ENCODE results near the gene TPSD1.
"Not testable (repeated sequence)": the region's sequence is repeated elsewhere in the genome, so short reads cannot be mapped to it uniquely, and the experiment has no call there.

The TPSD1 gene

GRCh38 chr16:1281517-1281916, 25.6 kb downstream of the TPSD1 start:
- no peak for DNase-seq (ENCODE audit: low read depth in 2 of 2)

- no peak for DNase-seq (ENCODE audit: low read depth in 2 of 2)
These were observed 26.6 kb downstream of the TPSD1 start for GRCh38 chr16:1282324-1282973.

- DNase-seq (ENCODE audit: low read depth in 2 of 2): no peak
These were observed 27.4 kb downstream of the TPSD1 start for GRCh38 chr16:1283296-1283695.

DNA sequence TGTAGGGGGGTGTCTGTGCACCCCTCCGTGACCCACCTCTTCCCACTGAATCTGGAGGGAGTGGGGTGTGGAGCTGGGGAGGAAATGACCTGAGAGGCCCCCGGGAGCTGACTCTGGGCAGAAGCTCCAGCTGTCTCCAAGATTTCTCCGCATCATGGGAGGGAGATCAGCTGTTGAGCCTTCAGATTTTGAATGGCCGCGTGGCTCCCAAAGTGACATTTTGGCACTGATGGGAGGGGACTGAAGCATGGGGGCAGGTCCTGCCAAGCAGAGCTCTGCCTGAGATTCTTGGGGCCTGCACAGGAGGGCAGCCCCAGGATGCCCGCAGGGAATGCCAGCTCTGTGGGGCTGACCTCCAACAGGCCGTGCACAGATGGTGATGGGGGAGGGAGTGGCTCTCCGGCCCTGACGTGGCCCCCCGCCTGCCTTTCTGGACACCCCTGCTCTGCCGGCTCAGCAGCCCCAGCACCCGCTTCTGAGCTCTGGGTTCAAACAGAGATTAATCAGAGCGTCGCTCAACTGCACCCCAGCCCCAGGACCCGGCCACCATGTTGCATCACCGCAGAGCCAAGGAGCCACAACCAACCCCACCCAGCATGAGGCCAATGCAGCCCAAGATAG, 28.2 kb downstream of the TPSD1 start:
- DNase-seq (ENCODE audit: low read depth in 2 of 2): no peak

DNA sequence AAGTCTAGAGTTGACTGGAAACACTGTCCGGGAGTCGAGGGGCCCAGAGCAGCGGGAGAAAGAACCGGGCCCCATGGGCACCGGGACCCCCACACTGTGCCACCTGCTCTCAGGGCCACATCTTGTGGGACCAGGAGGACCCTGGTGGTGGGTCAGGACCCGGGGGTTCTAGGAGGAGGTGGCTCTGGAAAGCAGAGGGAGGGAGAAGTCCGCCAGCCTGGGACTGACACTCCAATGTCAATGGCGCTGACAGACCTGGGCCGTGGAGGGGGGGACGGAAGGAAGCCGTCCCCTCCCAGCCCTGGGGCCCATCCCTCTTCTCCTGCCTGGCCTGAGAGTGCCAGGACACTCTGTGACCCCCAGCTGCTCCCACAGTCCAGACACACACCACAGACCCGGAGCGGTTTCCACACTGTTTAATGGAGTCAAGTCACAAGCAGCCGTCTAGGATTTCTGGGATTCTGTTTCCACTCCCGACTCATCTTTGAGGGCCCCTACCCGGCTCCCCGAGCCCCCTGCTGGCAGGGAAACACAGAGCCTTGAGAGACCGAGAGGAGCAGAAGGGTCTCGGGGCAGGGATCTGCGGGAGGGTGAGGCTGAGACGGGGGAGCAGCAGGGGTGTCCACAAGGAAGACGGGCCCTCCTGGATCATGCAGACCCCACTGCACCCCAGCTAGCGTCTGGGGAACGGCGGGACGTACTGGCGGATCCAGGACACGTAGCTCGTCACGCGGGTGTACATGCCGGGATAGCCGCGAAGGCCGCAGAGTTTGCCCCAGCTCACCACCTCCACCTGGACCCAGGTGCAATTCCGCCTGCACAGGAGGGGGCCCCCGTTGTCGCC, 30.0 kb downstream of the TPSD1 start:
- DNase-seq (ENCODE audit: low read depth in 2 of 2): no peak

GRCh38 chr16:1286513-1287094, 30.7 kb downstream of the TPSD1 start:
- DNase-seq (ENCODE audit: low read depth in 2 of 2): no peak

- no peak for DNase-seq (ENCODE audit: low read depth in 2 of 2)
These were observed 32.3 kb downstream of the TPSD1 start for GRCh38 chr16:1287982-1288670.

- DNase-seq (ENCODE audit: low read depth in 2 of 2): no peak
These were observed 33.1 kb downstream of the TPSD1 start for GRCh38 chr16:1288813-1289476.

DNA sequence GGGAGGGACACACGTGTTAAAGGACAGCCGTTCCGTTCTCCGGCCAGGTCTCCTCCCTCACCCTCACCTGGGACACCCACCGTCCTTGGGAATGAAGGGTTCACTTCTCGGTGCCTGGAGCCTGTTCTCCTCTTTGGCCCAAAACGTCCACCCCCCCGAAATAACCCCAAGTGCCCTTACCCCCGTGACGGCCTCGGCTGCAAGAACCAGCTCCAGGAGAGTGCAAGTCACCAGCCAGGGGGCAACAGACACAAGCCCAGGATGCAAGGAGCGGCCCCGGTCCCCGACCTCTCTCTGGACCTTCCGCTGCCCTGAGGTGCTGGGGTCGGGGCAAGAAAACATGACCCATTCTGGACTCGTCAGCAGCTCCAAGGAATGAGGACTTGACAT, 33.6 kb downstream of the TPSD1 start:
- DNase-seq (ENCODE audit: low read depth in 2 of 2): no peak

DNA sequence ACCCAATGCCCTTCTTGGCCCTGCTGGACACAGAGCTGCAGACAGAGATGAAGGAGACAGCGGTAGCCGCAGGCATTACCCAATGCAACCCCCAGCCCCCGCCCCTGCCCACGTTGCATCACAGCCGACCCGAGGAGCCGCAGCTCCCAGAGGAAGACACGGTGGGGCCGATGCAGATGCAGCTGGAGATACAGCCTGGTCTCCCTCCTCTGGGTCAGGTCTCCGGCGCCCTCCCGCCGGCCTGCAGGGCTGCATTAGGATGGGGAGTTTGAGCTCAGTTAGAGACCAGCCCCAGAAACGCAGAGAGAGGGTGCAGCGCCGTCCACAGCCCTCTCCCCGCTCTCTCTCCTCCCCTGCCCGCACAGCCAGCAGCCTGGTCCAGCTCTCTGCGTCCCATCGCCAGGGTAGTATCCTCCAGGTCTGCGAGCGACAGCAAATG, 34.2 kb downstream of the TPSD1 start:
- DNase-seq (ENCODE audit: low read depth in 2 of 2): no peak

GRCh38 chr16:1290860-1291575, 35.1 kb downstream of the TPSD1 start:
- no peak for DNase-seq (ENCODE audit: low read depth in 2 of 2)

- no peak for DNase-seq (ENCODE audit: low read depth in 2 of 2)
These were observed 35.7 kb downstream of the TPSD1 start for GRCh38 chr16:1291576-1291974.

DNA sequence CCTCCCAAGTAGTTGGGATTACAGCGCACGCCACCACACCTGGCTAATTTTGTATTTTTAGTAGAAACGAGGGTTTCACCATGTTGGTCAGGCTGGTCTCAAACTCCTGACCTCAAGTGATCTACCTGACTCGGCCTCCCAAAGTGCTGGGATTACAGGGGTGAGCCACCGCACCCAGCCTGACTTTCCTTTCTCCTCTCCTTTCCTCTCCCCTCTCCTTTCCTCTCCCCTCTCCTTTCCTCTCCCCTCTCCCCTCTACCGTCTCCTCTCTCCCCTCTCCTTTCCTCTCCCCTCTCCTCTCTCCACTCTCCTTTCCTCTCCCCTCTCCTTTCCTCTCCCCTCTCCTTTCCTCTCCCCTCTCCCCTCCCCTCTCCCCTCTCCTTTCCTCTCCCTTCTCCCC, 36.3 kb downstream of the TPSD1 start:
- DNase-seq (ENCODE audit: low read depth in 2 of 2): not testable (repeated sequence)

DNA sequence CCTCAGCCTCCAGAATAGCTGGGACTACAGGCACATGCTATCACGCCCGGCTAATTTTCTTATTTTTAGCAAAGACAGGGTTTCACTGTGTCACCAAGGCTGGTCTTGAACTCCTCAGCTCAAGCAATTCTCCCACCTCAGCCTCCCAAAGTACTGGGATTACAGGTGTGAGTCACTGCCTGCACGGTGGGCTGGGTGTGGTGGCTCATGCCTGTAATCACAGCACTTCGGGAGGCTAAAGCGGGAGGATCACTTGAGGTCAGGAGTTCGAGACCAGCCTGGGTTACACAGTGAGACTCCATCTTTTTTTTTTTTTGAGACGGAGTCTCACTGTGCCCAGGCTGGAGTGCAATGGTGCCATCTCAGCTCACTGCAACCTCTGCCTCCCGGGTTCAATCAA, 36.9 kb downstream of the TPSD1 start:
- DNase-seq (ENCODE audit: low read depth in 2 of 2): not testable (repeated sequence)

- no peak for DNase-seq (ENCODE audit: low read depth in 2 of 2)
These were observed 38.2 kb downstream of the TPSD1 start for GRCh38 chr16:1293921-1294656.

DNA sequence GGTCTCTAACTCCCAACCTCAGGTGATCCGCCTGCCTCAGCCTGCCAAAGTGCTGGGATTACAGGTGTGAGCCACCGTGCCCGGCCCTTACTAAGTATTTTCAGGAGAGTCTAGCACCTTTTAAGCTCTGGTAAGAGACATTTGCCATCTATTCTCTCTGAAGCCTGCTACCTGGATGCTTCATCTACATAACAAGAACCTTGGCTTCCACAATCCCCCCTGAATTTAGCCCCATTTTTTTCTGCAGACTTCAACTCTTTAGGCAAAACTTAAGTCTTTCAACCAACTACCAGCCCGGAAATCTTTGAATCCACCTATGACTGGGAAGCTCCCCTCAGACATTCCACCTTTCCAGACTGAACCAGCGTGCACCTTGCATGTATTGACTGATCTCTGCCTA, 39.6 kb downstream of the TPSD1 start:
- no peak for DNase-seq (ENCODE audit: low read depth in 2 of 2)

DNA sequence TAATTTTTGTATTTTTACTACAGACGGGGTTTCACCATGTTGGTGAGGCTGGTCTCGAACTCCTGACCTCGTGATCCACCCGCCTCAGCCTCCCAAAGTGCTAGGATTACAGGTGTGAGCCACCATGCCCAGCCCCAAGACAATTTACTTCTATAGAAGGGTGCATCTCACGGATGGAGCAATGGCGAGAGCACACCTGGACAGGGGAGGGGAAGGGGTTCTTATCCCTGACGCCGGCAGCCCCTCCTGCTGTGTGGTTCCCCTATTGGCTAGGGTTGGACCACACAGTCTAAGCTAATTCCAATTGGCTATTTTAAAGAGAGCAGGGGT, 40.8 kb downstream of the TPSD1 start:
- not testable (repeated sequence) for DNase-seq (ENCODE audit: low read depth in 2 of 2)

DNA sequence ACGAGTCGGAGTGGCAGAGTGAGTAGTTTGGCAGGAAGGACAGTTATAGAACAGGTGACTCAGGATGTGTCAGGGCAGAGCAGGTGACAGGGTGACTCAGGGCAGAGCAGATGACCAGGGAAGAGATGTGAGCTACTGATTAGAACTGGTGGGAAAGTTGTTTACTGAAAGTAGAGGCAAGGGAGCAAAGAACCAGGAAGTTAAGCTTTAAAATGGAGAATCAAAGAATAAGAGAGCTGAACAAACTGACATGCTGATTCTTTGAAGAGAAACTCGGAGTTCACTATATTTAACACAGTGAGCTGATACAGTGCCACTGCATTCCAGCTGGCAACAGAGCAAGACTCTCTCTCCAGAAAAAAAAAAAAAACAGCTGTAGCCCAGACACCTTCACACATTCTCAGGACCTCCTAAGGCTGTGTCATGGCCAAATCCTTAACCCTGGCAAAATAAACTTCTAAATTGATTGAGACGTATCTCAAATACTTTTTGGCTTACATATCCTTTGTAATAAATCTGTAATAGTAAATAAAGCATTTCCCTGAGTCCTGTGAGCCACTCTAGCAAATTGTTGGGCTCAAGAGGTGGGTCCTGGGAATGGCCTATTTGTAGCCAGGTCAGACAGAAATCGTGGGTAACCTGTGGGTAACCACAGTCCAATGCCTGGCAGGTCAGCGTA, 41.3 kb downstream of the TPSD1 start:
- DNase-seq (ENCODE audit: low read depth in 2 of 2): no peak

GRCh38 chr16:1298406-1298805, 42.5 kb downstream of the TPSD1 start:
- no peak for DNase-seq (ENCODE audit: low read depth in 2 of 2)
